Measurements from ENCODE around the gene GABRQ.
A peak's percentile ranks its signal among the peaks of the same experiment; 100 is the strongest.

DNA sequence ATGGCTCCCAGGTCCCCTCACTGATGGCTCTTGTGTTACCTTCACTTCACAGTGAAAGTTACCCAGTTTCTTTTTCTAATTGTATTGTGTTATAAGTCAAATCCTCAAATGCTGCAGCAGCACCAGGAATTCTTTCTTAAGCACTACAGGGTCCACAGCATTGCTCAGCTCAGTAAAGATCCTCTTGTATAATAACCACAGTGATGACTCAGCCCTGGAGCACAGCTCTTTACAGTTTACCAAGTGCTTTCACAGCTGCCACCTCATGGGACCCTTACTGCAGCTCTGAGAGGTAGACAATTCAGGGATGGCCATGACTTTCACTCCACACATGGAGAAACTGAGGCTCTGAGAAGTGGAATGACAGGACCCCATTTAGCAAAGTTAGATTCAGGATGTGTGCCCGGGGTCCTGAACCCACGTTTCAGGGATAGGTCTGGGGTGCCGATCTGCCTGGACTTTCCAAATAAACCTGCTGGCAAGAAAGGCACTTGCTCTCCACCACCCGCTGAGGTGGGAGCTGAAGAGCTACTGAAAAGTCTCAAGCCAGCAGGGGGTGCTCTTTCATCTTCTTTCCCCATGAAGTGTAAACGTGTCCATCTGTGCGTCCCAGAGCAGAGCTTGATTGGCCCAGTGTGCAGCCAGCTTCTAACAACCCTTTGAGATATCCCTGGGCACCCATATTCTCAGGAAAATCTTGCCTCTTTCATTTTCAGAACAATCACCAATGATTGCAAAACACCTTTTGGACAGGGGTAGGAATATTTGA lies 35.7 kb upstream of the GABRQ start:
- TF ChIP-seq CTCF (conservative IDR thresholded peaks at IDR 0.05; ENCODE audit: low read depth, low read length) (peak; percentile 39), EZH2 (IDR thresholded peaks at IDR 0.05; ENCODE audit: borderline replicate concordance, low read depth, low read length, poor library complexity, severe bottlenecking) (no peak)
